Neural cell (in vitro differentiated cells): ENCODE measurements around the gene RSPO3. TPM values are rescaled to one million over a fixed set of nuclear protein-coding genes. Genes with fewer than 3 reads are reported as not detected.

Experiments
- H2AFZ ChIP-seq: fragments of 200-600, 300-800 bp; sonication (generic), shearing (Covaris generic); 2 replicates; pipeline ENCODE4 v1.6.0; 2014; ENCODE audit warnings: low read depth, mild to moderate bottlenecking, antibody characterized with exemption, low read length, moderate library complexity
- H3F3A ChIP-seq: fragments of 200-600 bp; shearing (Covaris generic); 2 replicates; pipeline ENCODE4 v1.6.1; 2016; ENCODE audit warnings: mild to moderate bottlenecking, moderate library complexity, mixed read lengths, antibody characterized with exemption, low read length; ENCODE audit not compliant: insufficient read depth, poor library complexity, severe bottlenecking
- H3K27ac ChIP-seq: fragments of 200-600, 300-800 bp; sonication (generic), shearing (Covaris generic); 2 replicates; pipeline ENCODE4 v1.5.1; 2014; ENCODE audit warnings: mild to moderate bottlenecking, low read length, moderate library complexity
- H3K27me3 ChIP-seq: fragments of 300-800, 200-600 bp; sonication (generic), shearing (Covaris generic); 2 replicates; pipeline ENCODE4 v1.6.0; 2014; ENCODE audit warnings: mild to moderate bottlenecking, low read depth, low read length, moderate library complexity; ENCODE audit not compliant: insufficient read depth
- H3K36me3 ChIP-seq: fragments of 300-800, 200-600 bp; sonication (generic), shearing (Covaris generic); 2 replicates; pipeline ENCODE4 v1.5.1; 2014; ENCODE audit warnings: mild to moderate bottlenecking, antibody characterized with exemption, low read length, moderate library complexity; ENCODE audit not compliant: insufficient read depth
- H3K4me2 ChIP-seq: fragments of 300-800, 200-600 bp; sonication (generic), shearing (Covaris generic); 2 replicates; pipeline ENCODE4 v1.6.0; 2014; ENCODE audit warnings: mild to moderate bottlenecking, low read length
- H3K4me3 ChIP-seq: fragments of 300-800, 200-600 bp; sonication (generic), shearing (Covaris generic); 2 replicates; pipeline ENCODE4 v1.5.1; 2014; ENCODE audit warnings: mild to moderate bottlenecking, low read length, moderate library complexity
- H3K79me2 ChIP-seq: fragments of 200-600 bp; shearing (Covaris generic); replicated peaks from 2 replicates; pipeline ENCODE4 v1.6.0; 2014; ENCODE audit warnings: mild to moderate bottlenecking, low read length, moderate library complexity; ENCODE audit not compliant: insufficient read depth
- H3K9ac ChIP-seq: fragments of 300-800, 200-600 bp; sonication (generic), shearing (Covaris generic); 2 replicates; pipeline ENCODE4 v1.6.1; 2016; ENCODE audit warnings: mild to moderate bottlenecking, low read length, mixed read lengths
- H3K9me2 ChIP-seq: fragments of 200-600 bp; shearing (Covaris generic); 2 replicates; pipeline ENCODE4 v1.6.1; 2016; ENCODE audit warnings: mild to moderate bottlenecking, low read length, mixed read lengths; ENCODE audit not compliant: insufficient read depth
- H3K9me3 ChIP-seq: fragments of 200-600, 300-800 bp; sonication (generic), shearing (Covaris generic); 2 replicates; pipeline ENCODE4 v1.6.1; 2016; ENCODE audit warnings: mild to moderate bottlenecking, mixed run types, low read length, moderate library complexity, mixed read lengths
- H4K20me1 ChIP-seq: fragments of 200-600 bp; shearing (Covaris generic); 2 replicates; pipeline ENCODE4 v1.6.1; 2016; ENCODE audit warnings: mild to moderate bottlenecking, mixed run types; ENCODE audit not compliant: insufficient read depth
- CTCF ChIP-seq: fragments of 450-650 bp; IDR thresholded peaks from 2 replicates; pipeline ENCODE4 v1.5.1; 2014; ENCODE audit warnings: antibody characterized with exemption, mild to moderate bottlenecking, moderate library complexity; ENCODE audit not compliant: poor library complexity, severe bottlenecking
- EP300 ChIP-seq: fragments of 450-650 bp; conservative IDR thresholded peaks from 2 replicates; pipeline ENCODE4 v1.6.1; 2014; ENCODE audit warnings: antibody characterized with exemption, mild to moderate bottlenecking, moderate library complexity; ENCODE audit not compliant: poor library complexity, severe bottlenecking
- EZH2 ChIP-seq: fragments of 200-600, 300-800 bp; shearing (Covaris generic), sonication (generic); IDR thresholded peaks from 2 replicates; pipeline ENCODE4 v1.6.1; 2014; ENCODE audit warnings: antibody characterized with exemption, low read length, borderline replicate concordance, mild to moderate bottlenecking; ENCODE audit not compliant: insufficient read depth, poor library complexity, severe bottlenecking
- MXI1 ChIP-seq: fragments of 450-650 bp; conservative IDR thresholded peaks from 2 replicates; pipeline ENCODE4 v1.6.1; 2014; ENCODE audit warnings: antibody characterized with exemption, mild to moderate bottlenecking; ENCODE audit not compliant: poor library complexity, severe bottlenecking
- POLR2AphosphoS5 ChIP-seq: IDR thresholded peaks from 2 replicates; pipeline ENCODE4 v1.6.1; 2012
- RAD21 ChIP-seq: fragments of 450-650 bp; conservative IDR thresholded peaks from 2 replicates; pipeline ENCODE4 v1.6.1; 2014; ENCODE audit warnings: antibody characterized with exemption, mild to moderate bottlenecking, moderate library complexity
- REST ChIP-seq: IDR thresholded peaks from 2 replicates; pipeline ENCODE4 v1.6.1; 2012; ENCODE audit warnings: borderline replicate concordance
- SMC3 ChIP-seq: fragments of 450-650 bp; conservative IDR thresholded peaks from 2 replicates; pipeline ENCODE4 v1.6.1; 2014; ENCODE audit warnings: antibody characterized with exemption, mild to moderate bottlenecking, moderate library complexity; ENCODE audit not compliant: poor library complexity
- TAF1 ChIP-seq: IDR thresholded peaks from 2 replicates; pipeline ENCODE4 v1.6.1; 2012; ENCODE audit warnings: low read depth
- polyA plus RNA-seq: library from polyadenylated mRNA; depleted of rRNA; stranded (reverse); fragments of >200 nt; gene quantifications from 2 replicates; pipeline ENCODE4 v1.2.3, GENCODE V29; 2014

RSPO3 gene
- polyA plus RNA-seq, 1 donor from 2014 or later: 0.48 TPM

- TF ChIP-seq EZH2 (no peak), MXI1 (no peak), SMC3 (no peak), TAF1 (no peak), EP300 (no peak), RAD21 (no peak), REST (no peak), CTCF (no peak), POLR2AphosphoS5 (no peak)
- Histone ChIP-seq H3K36me3 (no peaks in the 10 kb centered on the region), H2AFZ (no peak overlapping the region), H3K9ac (no peak overlapping the region), H3K79me2 (no peaks in the 10 kb centered on the region), H4K20me1 (no peaks in the 10 kb centered on the region), H3K27me3 (peaks cover 15% of the 10 kb centered on the region), H3K9me2 (no peaks in the 10 kb centered on the region), H3K4me3 (no peak overlapping the region), H3K4me2 (no peak overlapping the region), H3K9me3 (no peaks in the 10 kb centered on the region), H3K27ac (no peak overlapping the region), H3F3A (no peaks in the 10 kb centered on the region)
Observed at GRCh38 chr6:127111526-127111925, 6.9 kb upstream of the RSPO3 start.

GRCh38 chr6:127114214-127114760, 4.2 kb upstream of the RSPO3 start:
- Histone ChIP-seq H2AFZ (no peak overlapping the region), H3K36me3 (no peaks in the 10 kb centered on the region), H3F3A (no peaks in the 10 kb centered on the region), H3K27me3 (peaks cover 39% of the 10 kb centered on the region), H3K9me2 (no peaks in the 10 kb centered on the region), H3K27ac (no peak overlapping the region), H3K4me2 (no peak overlapping the region), H3K9me3 (no peaks in the 10 kb centered on the region), H3K4me3 (no peak overlapping the region), H4K20me1 (no peaks in the 10 kb centered on the region), H3K79me2 (no peaks in the 10 kb centered on the region), H3K9ac (no peak overlapping the region)
- TF ChIP-seq POLR2AphosphoS5: no peak
- no peak for TF ChIP-seq SMC3
- no peak for TF ChIP-seq CTCF
- no peak for TF ChIP-seq MXI1
- TF ChIP-seq RAD21: no peak
- no peak for TF ChIP-seq EZH2
- no peak for TF ChIP-seq REST
- TF ChIP-seq EP300: no peak
- TF ChIP-seq TAF1: no peak
